ENCODE measurements around the gene SLC25A21. TPM values are rescaled to one million over a fixed set of nuclear protein-coding genes. Genes with fewer than 3 reads are reported as not detected.

The SLC25A21 gene
- total and polyA plus RNA-seq, 2 of the 13 experiments (the other 11 are each of a cell fraction or from before 2014, with no cell fraction given) = 1.9 to 2.9 TPM

DNA sequence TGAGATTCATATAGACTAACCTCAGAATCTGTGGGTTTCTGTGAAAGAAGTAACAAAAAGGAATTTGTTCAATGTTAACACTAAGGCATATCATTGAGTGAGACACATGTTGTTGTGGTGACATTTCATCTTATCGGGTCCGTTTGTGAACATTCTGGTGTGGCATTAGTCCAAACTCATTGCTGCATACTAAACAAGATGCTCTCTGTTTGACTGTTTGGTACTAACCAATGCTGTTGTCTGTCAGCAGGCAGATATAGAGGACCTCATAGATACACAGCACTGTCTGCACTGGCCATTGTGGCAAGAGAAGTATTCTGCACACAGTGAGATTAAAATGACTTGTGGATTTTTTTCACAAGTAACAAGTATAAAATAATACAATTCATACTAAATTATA lies 41.2 kb downstream of the SLC25A21 start (continued):
- TF ChIP-seq, protein P1, sequence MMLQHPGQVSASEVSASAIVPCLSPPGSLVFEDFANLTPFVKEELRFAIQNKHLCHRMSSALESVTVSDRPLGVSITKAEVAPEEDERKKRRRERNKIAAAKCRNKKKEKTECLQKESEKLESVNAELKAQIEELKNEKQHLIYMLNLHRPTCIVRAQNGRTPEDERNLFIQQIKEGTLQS (CRISPR knock-in tag; IDR thresholded peaks at IDR 0.05) = no peak
- TF ChIP-seq, protein P2, sequence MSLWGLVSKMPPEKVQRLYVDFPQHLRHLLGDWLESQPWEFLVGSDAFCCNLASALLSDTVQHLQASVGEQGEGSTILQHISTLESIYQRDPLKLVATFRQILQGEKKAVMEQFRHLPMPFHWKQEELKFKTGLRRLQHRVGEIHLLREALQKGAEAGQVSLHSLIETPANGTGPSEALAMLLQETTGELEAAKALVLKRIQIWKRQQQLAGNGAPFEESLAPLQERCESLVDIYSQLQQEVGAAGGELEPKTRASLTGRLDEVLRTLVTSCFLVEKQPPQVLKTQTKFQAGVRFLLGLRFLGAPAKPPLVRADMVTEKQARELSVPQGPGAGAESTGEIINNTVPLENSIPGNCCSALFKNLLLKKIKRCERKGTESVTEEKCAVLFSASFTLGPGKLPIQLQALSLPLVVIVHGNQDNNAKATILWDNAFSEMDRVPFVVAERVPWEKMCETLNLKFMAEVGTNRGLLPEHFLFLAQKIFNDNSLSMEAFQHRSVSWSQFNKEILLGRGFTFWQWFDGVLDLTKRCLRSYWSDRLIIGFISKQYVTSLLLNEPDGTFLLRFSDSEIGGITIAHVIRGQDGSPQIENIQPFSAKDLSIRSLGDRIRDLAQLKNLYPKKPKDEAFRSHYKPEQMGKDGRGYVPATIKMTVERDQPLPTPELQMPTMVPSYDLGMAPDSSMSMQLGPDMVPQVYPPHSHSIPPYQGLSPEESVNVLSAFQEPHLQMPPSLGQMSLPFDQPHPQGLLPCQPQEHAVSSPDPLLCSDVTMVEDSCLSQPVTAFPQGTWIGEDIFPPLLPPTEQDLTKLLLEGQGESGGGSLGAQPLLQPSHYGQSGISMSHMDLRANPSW (CRISPR knock-in tag; IDR thresholded peaks at IDR 0.05; ENCODE audit: borderline replicate concordance) = no peak
- TF ChIP-seq RXRA (CRISPR knock-in tag; IDR thresholded peaks at IDR 0.05) (no peak), ZNF205 (CRISPR knock-in tag; IDR thresholded peaks at IDR 0.05) (no peak)

DNA sequence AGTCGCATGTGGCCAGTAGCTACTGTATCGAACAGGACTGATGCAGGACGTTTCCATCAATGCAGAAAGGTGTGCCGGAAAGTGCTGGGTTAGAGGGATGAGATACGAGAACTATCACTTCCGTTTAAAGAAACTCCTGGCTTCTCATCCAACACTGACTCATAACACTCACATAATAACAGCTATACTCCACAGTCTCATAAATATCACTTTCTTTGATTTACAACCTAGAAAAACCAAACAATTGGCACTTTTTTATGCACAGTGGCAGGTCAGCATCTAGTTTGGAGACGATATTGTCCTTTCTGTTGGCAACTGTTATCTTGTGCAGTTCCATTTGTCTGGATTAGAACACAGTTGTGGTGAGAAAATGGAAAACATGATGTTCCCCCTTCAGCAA lies 43.4 kb downstream of the SLC25A21 start:
- FAIRE-seq (no peak), ATAC-seq (no peak), DNase-seq (ENCODE audit: low spot score) (no peak)
- Histone ChIP-seq H3K4me1 (ENCODE audit: insufficient read depth, low read length) (no peaks in the 10 kb centered on the region), H3K4me2 (ENCODE audit: low read depth, low read length) (no peak overlapping the region), H2AFZ (ENCODE audit: low read length) (no peak overlapping the region), H3K9ac (ENCODE audit: insufficient read depth, low read depth, low read length) (no peak overlapping the region), H4K20me1 (ENCODE audit: insufficient read depth, low read length) (no peaks in the 10 kb centered on the region), H3K4me3 (replicated peaks in 1 of 3; ENCODE audit: insufficient read depth in 1 of 3, low read depth in 2 of 3, low read length in 3 of 3) (no peak overlapping the region), H3K27me3 (ENCODE audit: control insufficient read depth in 1 of 2, insufficient read depth in 2 of 2, low read length in 2 of 2) (no peaks in the 10 kb centered on the region), H3K9me3 (ENCODE audit: low read length) (no peaks in the 10 kb centered on the region), H3K79me2 (ENCODE audit: insufficient read depth, low read length) (no peaks in the 10 kb centered on the region), H3K36me3 (replicated peaks in 1 of 2; ENCODE audit: control insufficient read depth in 1 of 2, insufficient read depth in 2 of 2, low read length in 2 of 2) (no peaks in the 10 kb centered on the region), H3K27ac (ENCODE audit: extremely low read length, insufficient read depth, low read length) (no peak overlapping the region)
- BruUV-seq (replicated peaks) = no TSS peak
- WGBS (ENCODE audit: low lambda C conversion rate) = 44% methylated on average over 7 of the region's 7 CpGs
- intact Hi-C loops (cut with micrococcal nuclease; ENCODE audit: unreplicated experiment) (no loop called here), in situ Hi-C loops (cut with HindIII; ENCODE audit: extremely low pct_ligation_motif_present, low pct_unique_long_range_greater_than_20kb) (no loop called here)
- POLR2A ChIA-PET = no interaction called here
- CTCF ChIA-PET (ENCODE audit: low intra/inter-chr PET ratio, low total read pairs) = no interaction called here
- TF ChIP-seq HNRNPL (IDR thresholded peaks at IDR 0.05; ENCODE audit: low read depth, low read length) (no peak), ATRX (CRISPR knock-in tag; IDR thresholded peaks at IDR 0.05; ENCODE audit: borderline replicate concordance) (no peak)
- TF ChIP-seq, protein P3, sequence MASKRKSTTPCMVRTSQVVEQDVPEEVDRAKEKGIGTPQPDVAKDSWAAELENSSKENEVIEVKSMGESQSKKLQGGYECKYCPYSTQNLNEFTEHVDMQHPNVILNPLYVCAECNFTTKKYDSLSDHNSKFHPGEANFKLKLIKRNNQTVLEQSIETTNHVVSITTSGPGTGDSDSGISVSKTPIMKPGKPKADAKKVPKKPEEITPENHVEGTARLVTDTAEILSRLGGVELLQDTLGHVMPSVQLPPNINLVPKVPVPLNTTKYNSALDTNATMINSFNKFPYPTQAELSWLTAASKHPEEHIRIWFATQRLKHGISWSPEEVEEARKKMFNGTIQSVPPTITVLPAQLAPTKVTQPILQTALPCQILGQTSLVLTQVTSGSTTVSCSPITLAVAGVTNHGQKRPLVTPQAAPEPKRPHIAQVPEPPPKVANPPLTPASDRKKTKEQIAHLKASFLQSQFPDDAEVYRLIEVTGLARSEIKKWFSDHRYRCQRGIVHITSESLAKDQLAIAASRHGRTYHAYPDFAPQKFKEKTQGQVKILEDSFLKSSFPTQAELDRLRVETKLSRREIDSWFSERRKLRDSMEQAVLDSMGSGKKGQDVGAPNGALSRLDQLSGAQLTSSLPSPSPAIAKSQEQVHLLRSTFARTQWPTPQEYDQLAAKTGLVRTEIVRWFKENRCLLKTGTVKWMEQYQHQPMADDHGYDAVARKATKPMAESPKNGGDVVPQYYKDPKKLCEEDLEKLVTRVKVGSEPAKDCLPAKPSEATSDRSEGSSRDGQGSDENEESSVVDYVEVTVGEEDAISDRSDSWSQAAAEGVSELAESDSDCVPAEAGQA (IDR thresholded peaks at IDR 0.05; ENCODE audit: low read depth) = no peak
- TF ChIP-seq, protein P3 (CRISPR knock-in tag; IDR thresholded peaks at IDR 0.05; ENCODE audit: borderline replicate concordance) = no peak
- TF ChIP-seq, protein P4, sequence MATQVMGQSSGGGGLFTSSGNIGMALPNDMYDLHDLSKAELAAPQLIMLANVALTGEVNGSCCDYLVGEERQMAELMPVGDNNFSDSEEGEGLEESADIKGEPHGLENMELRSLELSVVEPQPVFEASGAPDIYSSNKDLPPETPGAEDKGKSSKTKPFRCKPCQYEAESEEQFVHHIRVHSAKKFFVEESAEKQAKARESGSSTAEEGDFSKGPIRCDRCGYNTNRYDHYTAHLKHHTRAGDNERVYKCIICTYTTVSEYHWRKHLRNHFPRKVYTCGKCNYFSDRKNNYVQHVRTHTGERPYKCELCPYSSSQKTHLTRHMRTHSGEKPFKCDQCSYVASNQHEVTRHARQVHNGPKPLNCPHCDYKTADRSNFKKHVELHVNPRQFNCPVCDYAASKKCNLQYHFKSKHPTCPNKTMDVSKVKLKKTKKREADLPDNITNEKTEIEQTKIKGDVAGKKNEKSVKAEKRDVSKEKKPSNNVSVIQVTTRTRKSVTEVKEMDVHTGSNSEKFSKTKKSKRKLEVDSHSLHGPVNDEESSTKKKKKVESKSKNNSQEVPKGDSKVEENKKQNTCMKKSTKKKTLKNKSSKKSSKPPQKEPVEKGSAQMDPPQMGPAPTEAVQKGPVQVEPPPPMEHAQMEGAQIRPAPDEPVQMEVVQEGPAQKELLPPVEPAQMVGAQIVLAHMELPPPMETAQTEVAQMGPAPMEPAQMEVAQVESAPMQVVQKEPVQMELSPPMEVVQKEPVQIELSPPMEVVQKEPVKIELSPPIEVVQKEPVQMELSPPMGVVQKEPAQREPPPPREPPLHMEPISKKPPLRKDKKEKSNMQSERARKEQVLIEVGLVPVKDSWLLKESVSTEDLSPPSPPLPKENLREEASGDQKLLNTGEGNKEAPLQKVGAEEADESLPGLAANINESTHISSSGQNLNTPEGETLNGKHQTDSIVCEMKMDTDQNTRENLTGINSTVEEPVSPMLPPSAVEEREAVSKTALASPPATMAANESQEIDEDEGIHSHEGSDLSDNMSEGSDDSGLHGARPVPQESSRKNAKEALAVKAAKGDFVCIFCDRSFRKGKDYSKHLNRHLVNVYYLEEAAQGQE (IDR thresholded peaks at IDR 0.05; ENCODE audit: borderline replicate concordance in 1 of 2, low read depth in 1 of 2, low read length in 2 of 2) = no peak
